ENCODE data around the gene AURKA.

DNA sequence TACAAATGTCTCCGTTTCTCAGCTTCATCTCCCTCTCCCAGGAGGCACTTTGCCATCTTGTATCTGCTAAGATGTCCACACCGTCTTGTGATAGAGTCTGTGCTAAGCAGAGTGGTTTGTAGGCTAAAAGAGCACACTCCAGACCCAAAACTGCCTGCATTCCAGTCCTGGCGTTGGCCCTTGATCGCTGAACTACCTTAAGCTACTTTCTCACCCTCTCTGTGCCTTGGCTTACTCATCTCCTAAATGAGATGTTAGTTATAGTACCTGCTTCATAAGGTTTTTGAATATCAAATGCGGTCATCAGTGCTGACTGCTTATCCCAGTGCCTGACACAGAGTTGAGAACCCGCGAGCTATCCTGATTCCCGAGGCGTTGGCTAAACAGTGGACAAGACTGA lies 34.0 kb upstream of the AURKA start:
- no peak for TF ChIP-seq EZH2 (IDR thresholded peaks at IDR 0.05; ENCODE audit: insufficient read depth, low read length)
- TF ChIP-seq, protein P1, sequence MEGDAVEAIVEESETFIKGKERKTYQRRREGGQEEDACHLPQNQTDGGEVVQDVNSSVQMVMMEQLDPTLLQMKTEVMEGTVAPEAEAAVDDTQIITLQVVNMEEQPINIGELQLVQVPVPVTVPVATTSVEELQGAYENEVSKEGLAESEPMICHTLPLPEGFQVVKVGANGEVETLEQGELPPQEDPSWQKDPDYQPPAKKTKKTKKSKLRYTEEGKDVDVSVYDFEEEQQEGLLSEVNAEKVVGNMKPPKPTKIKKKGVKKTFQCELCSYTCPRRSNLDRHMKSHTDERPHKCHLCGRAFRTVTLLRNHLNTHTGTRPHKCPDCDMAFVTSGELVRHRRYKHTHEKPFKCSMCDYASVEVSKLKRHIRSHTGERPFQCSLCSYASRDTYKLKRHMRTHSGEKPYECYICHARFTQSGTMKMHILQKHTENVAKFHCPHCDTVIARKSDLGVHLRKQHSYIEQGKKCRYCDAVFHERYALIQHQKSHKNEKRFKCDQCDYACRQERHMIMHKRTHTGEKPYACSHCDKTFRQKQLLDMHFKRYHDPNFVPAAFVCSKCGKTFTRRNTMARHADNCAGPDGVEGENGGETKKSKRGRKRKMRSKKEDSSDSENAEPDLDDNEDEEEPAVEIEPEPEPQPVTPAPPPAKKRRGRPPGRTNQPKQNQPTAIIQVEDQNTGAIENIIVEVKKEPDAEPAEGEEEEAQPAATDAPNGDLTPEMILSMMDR (IDR thresholded peaks at IDR 0.05; ENCODE audit: insufficient read depth, low read depth, low read length): no peak
